ENCODE results near the gene TTC39B. TPM values are rescaled to one million over a fixed set of nuclear protein-coding genes. Genes with fewer than 3 reads are reported as not detected.
"Not testable (repeated sequence)": the region's sequence is repeated elsewhere in the genome, so short reads cannot be mapped to it uniquely, and the experiment has no call there.

The TTC39B gene
- total RNA-seq, 1 donor from 2014 or later, result 6.9 TPM

- no peak for DNase-seq
Measured at GRCh38 chr9:15264918-15265317, 42.1 kb downstream of the TTC39B start.

GRCh38 chr9:15262581-15262980, 44.4 kb downstream of the TTC39B start:
- no peak for DNase-seq

- no peak for DNase-seq
Measured at GRCh38 chr9:15256426-15256825, 50.6 kb downstream of the TTC39B start.

GRCh38 chr9:15253786-15254185, 53.2 kb downstream of the TTC39B start:
- no peak for DNase-seq

- DNase-seq, result no peak
Measured at GRCh38 chr9:15253197-15253596, 53.8 kb downstream of the TTC39B start.

DNA sequence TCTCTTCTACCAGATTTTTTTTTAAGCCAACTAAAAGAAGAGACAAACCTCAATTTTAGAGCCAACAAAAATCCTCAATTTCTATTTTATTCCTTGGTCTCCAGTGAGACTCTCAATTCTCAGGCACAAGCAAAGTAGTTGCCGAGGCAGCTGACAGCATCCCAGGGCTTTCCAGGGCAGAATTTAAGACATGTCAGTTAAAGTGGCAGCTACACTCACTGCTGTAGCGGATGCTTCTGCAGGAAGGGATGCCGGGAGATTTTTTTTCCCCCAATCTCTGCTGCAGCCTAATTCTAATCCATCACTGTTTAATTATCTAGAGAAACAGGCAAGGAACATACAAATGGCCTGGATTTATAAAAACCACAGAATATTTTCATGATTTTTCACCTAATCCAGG, 57.0 kb downstream of the TTC39B start:
- DNase-seq, result peak; percentile 32

GRCh38 chr9:15249042-15249818, 57.8 kb downstream of the TTC39B start:
- DNase-seq, result no peak

DNA sequence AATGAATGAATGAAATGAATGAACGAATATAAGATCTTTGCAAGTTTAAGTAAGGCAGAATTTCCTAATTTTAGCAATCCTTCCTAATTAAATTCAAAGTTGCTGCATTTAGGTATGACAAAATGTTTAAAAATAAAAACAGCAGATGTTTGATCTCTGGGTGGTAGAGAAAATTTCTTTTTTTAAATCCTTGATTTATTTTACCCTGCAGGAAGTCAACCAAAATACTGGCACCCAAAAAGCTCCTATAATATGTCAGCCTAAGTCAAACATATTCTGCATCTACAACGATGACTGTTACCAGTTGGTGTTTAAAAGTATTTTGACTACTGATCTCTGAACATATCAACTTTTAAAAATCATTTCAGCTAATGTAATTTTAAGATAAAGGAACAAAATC, 58.4 kb downstream of the TTC39B start:
- DNase-seq, result no peak

DNA sequence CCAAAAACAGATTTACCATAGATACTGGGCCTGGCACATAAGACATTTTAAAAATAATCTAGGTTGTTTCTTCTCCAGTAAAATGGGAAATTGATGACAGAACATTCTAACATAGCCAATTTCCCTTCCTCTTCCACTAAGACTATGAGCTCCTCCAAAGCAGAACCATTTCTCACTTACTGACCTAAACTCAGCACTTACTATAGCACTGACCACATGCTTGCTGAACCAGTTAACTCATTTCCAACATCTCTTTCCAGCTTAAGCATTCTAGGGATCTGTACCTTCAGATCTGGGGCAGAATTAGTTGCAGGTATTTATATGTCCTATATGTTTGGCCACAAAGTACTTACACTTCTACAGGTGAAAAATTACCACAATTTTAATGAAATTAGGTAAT, 58.9 kb downstream of the TTC39B start:
- no peak for DNase-seq

- no peak for DNase-seq
Measured at GRCh38 chr9:15246708-15247107, 60.3 kb downstream of the TTC39B start.

GRCh38 chr9:15246243-15246642, 60.8 kb downstream of the TTC39B start:
- DNase-seq, result no peak

DNA sequence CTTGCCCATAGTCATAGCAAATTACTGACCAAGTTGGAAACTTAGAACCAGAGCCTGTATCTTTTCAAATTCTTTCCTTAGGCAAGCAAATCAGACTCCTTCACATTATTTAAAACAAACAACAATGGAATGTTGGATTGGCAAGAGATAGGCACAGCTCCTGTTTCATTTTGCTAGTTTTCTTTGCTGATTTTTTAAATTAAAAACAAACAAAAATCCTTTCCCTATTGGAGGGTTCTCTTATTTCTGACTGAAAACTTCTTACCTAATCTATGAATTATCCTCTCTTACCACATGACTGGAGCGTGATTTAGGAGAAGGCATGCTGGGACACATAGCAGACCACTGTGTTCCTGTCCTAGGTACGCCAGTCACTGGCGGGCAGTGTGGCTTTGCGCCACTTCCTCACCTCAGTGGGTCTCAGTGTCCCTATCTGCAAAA, 63.0 kb downstream of the TTC39B start:
- DNase-seq, result no peak

DNA sequence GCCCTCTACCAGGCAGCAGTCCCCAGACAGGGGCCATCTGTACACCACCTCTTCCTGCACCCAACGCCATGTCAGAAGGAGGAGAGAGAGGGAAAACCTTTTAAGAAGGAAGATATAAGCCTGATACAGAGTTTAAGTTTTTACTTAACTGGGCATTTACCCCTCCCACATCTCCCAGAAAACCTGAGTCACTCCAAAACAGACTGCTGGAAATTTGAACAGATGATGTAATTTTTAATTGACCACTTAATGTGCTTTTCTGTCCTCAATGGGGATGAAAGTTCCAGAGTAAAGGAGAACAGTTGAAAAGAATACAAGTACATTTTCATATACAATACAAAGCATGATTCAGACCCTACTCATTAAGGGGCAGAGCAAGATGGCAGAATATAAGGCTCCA, 63.9 kb downstream of the TTC39B start:
- DNase-seq, result no peak

DNA sequence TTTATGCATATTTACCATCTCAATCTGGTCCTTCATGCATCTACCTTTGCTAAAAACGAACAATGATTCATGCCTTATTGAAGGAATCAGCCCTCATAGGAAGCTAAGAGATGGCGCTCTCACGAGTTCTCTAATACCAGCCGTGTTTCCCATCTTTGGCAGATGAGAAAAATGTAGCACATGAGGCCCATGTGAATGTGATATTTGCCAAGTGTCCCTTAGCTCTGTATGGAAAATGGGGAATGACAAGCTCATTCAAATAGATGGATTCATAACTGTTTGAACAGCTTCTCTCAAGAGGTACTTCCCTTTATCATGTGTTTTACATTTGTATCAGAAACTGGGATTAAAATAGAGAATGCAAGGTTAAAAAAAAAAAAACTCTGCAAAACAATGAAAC, 66.1 kb downstream of the TTC39B start:
- DNase-seq, result no peak

DNA sequence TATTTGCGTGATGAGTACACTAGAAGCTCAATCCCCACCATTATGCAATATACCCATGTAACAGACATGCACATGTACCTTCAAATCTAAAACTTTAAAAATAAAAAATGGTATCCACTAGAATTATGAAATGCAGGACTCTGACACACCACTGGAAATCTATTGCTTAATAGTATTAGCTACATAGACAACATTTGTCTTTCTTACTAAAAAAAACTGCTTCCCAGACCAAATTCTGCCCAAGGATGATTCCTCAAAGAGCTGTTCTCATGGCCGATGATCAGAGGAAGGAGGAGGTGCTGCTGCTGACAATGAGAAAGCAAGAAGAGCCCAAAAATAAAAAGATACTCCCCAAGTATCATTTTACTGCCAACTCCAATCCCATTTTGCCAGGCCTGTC, 67.2 kb downstream of the TTC39B start:
- DNase-seq, result no peak

DNA sequence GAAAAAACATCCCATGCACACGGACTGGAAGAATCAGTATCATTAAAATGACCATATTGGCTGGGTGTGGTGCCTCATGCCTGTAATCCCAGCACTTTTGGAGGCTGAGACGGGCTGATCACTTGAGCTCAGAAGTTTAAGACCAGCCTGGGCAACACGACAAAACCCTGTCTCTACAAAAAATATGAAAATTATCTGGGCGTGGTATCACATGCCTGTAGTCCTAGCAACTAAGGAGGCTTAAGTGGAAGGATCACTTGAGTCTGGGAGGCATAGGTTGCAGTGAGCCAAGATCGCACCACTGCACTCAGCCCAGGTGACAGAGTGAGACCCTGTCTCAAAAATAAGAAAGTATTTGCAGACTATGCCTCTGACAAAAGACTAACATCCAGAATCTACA, 68.4 kb downstream of the TTC39B start:
- DNase-seq, result no peak

DNA sequence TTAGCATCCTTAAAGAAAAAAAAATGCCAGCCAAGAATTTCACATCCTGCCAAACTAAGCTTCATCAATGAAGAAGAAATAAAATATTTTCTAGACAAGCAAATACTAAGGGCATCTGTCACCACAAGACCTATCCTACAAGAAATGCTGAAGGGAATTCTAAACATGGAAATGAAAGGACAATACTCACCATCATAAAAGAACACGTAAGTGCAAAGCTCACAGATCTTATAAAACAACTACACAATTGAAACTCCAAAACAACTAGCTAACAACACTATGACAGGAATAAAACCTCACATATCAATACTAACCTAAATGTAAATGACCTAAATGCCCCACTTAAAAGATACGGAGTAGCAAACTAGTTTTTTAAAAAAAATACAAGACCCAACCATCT, 71.4 kb downstream of the TTC39B start:
- DNase-seq, result no peak

GRCh38 chr9:15233941-15234490, 73.0 kb downstream of the TTC39B start:
- DNase-seq, result not testable (repeated sequence)

DNA sequence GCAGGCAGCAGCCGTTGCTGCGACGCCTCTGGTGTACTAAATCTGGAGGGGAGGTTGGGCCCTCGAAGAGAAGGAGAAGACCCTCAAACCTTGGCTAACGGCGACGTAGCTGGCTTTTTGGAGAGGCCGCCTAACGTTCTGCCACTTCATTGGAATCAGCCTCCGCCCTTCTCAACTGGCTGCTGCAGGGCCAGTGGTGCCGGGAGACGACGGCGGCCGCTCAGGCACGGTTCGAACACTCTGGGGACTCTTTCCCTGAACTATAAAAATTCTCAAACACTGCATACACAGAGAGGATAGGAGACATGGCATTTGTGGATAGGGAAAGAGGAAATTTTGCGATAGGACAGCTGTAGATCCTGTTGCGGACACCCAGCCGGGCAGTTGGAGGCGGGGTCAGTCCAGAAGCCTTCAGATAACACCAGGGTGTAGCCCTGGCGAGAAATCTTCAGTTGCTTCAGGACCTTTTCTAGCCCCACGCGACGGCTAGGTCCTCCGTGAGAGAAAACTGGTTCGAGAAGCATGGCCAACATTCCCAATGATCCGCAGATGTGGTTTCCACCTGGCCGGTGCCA, 74.2 kb downstream of the TTC39B start:
- not testable (repeated sequence) for DNase-seq

GRCh38 chr9:15231788-15232635, 75.0 kb downstream of the TTC39B start:
- no peak for DNase-seq

GRCh38 chr9:15229409-15229808, 77.6 kb downstream of the TTC39B start:
- no peak for DNase-seq

DNA sequence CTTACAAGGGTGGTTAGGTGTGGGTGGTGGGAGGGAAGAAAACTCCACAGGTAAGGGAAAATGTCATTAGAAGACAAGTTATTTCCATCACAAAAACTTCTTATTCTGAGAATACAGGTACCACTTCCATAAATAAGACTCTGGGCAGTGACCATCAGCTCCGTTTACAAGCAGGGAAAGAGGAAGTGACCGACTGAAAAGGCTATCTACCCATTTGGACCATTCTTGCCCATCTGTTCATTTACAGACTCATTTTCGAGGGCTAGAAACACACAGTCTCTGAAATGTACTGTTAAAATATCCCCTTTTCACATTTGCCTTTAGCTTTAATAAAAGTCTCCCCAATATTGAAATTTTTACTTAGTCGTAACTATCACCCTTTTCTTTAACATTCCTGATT, 79.5 kb downstream of the TTC39B start:
- DNase-seq, result no peak

- DNase-seq, result no peak
Measured at GRCh38 chr9:15225564-15226126, 81.4 kb downstream of the TTC39B start.
